HG03103 (cell line): Measurements from ENCODE around the gene EHD3.

Source experiments
- ATAC-seq: cut with Tn5 transposase; IDR thresholded peaks from one replicate; pipeline ENCODE4 v1.9.1; 2021; ENCODE audit warnings: low read depth; ENCODE audit not compliant: unreplicated experiment

EHD3 gene

GRCh38 chr2:31234683-31235503 lies 941 bp downstream of the EHD3 start:
- no peak for ATAC-seq

DNA sequence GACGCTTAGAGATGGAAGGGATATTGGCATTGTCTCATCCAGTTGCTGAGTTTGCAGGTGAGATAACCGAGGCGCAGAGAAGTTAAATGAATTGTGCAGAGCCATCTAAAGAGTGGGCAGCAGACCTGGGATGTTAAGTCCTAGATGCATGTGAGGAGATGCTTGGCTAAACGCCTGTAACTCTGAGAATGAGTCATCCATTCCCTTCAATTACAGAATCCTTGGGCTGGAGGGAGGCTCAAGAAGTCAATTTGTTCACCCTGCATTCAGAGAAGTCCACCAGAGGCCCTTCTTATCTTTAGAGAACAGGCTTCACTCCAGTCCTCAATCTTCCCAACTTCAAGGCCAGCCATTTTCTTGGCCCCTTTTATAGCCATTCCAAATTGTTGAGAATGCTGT lies 1.6 kb downstream of the EHD3 start:
- no peak for ATAC-seq

- no peak for ATAC-seq
Measured at GRCh38 chr2:31236433-31237205, 2.7 kb downstream of the EHD3 start.

GRCh38 chr2:31237348-31238017 lies 3.5 kb downstream of the EHD3 start:
- no peak for ATAC-seq

DNA sequence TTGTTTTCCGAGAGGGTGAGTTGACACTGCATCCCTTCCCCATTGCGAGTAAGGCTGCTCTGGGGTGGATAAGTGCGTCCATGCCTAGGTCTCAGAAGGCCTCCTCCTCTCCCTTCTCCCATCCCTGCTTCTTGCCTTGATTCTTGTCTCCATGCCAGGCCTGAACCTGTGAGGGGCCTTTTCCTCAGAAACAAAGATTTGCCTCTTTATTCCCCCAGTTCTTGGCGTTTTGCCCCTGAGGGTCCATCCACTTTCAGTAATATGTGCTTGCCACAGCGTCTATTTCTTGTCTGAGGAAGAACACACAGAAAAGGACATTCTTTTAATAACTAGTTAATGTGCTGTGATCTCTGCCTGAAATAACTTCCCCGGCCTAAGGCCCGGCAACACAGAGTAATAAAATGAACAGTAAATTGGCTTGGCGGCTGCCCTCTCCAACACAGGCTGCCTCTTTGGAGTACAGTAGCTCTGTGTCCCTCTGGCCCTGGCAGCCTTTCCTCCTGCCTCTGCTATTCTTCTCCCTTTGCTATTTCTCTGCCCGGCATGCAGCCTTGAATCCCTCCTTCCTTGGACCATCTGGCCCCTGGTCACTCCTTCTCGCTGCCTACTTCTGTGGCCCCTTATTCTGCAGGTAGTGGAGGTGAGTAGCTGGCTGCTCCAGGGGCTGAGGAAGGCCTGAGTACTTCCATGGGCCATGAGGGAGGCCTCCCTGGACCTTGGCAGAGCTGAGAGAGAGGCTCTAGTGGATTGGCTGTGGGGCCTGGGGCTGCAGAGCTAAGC lies 4.4 kb downstream of the EHD3 start:
- no peak for ATAC-seq

GRCh38 chr2:31238906-31239592 lies 5.1 kb downstream of the EHD3 start:
- ATAC-seq, result no peak

DNA sequence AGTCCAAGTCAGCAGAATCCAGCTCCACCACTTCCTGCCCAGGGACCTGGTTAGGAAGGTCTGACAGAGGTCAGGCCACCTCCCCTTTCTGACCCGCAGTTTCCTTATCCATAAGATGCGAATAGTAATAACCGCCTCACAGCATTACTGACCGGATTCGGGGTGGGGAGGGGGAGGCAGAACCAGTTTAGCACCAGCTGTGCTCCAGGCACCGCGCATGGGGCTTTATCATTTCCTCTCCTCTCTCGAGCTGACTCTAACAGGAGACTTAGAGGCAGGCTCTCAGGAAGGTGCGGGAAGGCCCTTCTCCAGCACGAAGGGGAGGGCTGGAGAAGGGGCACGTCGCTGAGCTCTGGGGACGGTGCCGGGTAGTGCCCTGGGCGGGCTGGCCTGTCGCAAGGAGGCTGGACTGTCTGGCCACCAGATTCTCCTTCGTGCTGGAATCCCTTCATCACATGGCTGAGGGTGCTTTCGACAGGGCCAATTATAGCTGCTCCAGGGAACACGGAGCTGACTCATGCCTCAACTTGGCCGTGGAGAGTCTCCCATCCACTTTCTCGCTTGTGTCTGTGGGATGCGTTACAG lies 5.7 kb downstream of the EHD3 start:
- no peak for ATAC-seq

DNA sequence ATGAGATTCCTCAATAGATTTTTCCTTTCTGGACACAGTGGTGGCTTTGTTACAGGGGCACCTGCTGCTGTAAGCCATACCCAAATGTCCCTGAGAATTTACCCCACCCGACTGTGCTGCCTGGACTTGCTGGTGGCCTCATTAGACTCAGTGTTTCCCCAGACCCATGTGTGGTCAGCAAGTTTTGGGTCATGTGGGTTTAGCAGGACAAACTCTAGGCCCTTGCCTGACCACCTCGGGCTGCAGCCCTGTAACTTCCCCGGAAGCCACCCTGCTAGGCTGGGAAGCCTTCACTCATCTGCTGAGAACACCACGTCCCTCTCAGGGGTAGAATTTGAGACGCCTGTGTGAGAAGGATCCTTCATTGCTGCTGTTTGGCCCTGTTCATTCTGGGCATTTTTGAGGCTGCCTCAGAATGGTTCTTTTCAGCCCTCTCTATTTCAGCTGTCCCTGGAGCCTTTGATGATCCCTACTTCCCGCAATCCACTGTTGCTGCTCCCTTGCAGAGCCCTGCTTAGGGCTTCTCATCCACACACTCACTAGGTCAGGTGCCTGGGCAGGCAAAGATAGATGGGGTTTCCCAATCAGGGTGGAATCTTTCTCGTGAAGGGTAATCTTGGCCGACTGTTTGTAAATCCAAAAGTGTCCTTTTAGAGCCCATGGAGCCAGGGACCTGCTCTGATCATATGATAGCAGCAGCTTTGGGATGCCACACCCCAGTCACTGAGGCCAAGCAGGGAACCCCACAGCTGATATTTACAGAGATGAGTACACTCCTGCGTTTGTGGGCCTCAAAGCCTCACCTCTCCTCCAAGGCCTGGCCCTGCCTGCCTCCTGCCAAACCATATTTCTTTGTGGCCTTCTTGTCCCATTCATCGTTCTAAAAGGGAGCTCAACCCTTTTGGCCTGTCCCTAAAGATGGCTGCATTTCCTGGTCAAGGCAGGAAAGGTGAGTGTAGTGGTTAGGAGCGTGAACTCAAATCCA lies 6.7 kb downstream of the EHD3 start:
- no peak for ATAC-seq

GRCh38 chr2:31241625-31242270 lies 7.8 kb downstream of the EHD3 start:
- ATAC-seq, result no peak

GRCh38 chr2:31243053-31243452 lies 9.1 kb downstream of the EHD3 start:
- no peak for ATAC-seq

DNA sequence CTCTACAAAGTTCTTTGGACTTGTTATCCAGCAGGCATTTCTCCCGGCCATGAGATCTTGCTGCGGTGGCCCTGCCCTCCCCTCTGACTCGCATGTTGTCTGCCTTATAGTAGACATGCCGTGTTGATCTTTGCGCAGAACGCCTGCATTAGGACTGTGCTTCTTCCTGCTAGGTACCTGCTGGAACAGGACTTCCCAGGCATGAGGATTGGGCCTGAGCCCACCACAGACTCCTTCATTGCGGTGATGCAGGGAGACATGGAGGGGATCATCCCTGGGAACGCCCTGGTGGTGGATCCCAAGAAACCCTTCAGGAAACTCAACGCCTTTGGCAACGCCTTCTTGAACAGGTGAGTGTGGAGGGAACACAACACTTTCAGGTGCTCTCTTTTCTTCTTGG lies 10.1 kb downstream of the EHD3 start:
- ATAC-seq, result no peak

DNA sequence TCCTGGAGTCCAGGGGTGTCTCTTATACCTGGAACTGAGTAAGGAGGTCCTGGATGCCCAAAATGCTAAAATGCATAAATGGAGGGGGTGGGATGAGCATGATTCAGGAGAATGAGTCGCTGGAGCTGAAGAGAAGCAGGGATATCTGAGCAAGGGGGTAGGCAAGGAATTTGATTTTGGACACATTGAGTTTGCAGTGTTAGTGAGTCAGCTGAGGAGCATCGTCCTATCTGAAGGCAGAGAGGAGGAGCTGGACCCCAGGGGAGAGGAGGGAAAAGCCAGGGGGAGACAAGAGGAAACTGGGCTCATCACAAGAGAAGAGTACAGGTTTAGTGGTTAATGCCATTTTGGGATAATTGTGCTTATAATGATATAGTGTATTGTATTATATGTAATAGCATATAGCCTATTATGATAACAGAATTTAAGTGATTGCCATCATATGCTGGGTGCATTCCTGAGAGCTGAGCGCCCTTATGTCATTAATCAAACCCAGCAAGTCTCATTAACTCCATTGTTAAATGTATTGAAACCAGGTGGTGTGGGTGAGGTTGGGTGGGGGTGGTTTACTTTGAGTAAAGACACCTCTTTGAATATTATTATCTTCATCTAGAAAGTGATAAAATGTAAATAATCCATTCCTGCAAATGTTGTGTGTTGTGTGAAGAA lies 12.4 kb downstream of the EHD3 start:
- ATAC-seq, result no peak

DNA sequence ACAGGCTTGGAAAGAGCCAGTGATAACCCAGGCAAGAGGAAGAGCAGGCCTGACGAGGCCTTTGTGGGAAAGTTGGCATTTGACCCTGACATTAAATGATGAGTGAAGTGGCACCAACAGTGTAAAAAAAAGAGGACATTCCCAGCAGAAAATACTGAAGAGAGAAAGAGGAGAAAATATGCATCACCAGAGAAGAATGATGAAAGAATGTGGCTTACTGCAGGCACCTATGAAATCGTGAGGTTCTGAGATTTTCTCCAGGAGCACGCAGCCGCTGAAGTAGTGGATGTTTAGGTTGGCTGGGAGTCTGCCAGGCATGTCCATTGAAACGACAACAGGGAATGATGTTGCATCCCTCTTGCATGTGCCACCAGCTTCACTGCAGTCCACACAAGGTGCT lies 13.8 kb downstream of the EHD3 start:
- no peak for ATAC-seq

DNA sequence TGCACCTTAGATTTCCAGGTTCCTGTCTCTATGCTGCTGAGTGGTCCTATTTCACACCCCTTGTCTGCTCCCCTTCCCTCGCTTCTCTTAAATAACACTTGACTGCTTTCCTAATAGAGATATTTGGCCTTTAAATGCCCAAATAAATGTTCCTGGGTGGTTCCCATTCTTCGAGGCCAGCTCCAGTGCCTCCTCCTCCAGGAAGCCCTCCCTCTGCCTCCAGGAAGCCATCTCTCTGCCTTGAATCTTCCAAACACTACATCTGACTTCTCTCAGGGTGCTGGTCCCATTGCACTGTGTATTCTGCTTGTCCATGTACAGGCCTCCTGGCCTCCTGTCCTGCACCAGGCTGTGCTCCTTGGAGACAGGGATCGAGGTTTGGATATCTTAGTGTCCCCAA lies 14.2 kb downstream of the EHD3 start:
- no peak for ATAC-seq

GRCh38 chr2:31249009-31249690 lies 15.2 kb downstream of the EHD3 start:
- no peak for ATAC-seq

GRCh38 chr2:31251018-31251417 lies 17.1 kb downstream of the EHD3 start:
- ATAC-seq, result no peak

GRCh38 chr2:31251851-31252250 lies 17.9 kb downstream of the EHD3 start:
- ATAC-seq, result no peak
